Measurements from ENCODE around the gene RB1.

Gene RB1

DNA sequence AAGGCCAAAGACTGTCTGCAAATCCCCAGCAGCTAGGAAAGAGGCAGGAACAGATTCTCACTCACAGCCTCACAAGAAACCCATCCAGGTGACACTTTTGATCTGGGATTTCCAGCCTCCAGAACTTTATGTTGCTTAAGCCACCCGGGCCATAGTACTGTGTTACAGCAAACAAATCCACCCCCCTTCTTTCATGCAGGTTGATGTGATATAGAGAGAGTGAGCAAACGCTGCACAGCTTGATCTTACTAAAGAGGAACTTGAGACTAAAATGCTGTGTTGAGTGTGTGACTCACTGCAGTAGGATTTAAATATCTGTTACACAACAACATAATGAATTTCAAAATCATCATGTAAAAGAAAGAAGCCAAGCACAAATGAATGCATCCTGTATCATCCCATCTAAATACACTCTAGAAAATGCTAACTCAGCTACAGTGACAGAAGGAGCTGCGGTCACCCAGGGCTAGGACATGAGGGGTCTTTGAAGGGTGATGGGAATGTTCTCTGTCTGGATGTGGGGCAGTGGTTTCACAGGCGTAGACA, 197.2 kb downstream of the RB1 start:
- TF ChIP-seq, protein P1, sequence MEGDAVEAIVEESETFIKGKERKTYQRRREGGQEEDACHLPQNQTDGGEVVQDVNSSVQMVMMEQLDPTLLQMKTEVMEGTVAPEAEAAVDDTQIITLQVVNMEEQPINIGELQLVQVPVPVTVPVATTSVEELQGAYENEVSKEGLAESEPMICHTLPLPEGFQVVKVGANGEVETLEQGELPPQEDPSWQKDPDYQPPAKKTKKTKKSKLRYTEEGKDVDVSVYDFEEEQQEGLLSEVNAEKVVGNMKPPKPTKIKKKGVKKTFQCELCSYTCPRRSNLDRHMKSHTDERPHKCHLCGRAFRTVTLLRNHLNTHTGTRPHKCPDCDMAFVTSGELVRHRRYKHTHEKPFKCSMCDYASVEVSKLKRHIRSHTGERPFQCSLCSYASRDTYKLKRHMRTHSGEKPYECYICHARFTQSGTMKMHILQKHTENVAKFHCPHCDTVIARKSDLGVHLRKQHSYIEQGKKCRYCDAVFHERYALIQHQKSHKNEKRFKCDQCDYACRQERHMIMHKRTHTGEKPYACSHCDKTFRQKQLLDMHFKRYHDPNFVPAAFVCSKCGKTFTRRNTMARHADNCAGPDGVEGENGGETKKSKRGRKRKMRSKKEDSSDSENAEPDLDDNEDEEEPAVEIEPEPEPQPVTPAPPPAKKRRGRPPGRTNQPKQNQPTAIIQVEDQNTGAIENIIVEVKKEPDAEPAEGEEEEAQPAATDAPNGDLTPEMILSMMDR (IDR thresholded peaks at IDR 0.05; ENCODE audit: low read depth, low read length): no peak
- H3K9me3 ChIP-seq: no peaks in the 10 kb centered on the region
- no peak overlapping the region for H3K4me3 ChIP-seq (ENCODE audit: low read depth, low read length)
- no peak for DNase-seq
- no peaks in the 10 kb centered on the region for H3K36me3 ChIP-seq
- H3K4me1 ChIP-seq: no peaks in the 10 kb centered on the region
- no peaks in the 10 kb centered on the region for H3K27me3 ChIP-seq

DNA sequence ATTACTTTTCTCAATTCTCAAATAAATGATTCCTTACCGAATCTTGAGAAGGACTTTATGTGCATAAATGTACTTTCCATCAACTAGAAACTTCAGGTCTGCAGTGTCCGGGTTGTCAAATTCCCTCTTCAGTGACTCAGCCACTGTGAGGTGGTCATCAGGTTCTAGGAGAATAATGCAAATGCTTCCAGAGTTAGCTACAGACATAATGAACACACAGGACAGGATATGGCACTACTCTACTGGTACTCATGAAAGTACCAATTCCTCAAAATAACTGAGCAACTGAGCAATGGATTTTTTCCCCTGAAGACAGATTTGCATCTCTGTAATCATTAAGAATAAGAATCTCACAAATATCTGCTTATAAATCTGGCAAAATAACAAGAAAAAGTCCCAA, 198.2 kb downstream of the RB1 start:
- no peaks in the 10 kb centered on the region for H3K27me3 ChIP-seq
- H3K9me3 ChIP-seq: no peaks in the 10 kb centered on the region
- no peaks in the 10 kb centered on the region for H3K36me3 ChIP-seq
- H3K4me3 ChIP-seq (ENCODE audit: low read depth, low read length): no peak overlapping the region
- TF ChIP-seq, protein P1 (IDR thresholded peaks at IDR 0.05; ENCODE audit: low read depth, low read length): no peak
- no peak for DNase-seq
- H3K4me1 ChIP-seq: no peaks in the 10 kb centered on the region; the same call in 1 of the 2 replicates

DNA sequence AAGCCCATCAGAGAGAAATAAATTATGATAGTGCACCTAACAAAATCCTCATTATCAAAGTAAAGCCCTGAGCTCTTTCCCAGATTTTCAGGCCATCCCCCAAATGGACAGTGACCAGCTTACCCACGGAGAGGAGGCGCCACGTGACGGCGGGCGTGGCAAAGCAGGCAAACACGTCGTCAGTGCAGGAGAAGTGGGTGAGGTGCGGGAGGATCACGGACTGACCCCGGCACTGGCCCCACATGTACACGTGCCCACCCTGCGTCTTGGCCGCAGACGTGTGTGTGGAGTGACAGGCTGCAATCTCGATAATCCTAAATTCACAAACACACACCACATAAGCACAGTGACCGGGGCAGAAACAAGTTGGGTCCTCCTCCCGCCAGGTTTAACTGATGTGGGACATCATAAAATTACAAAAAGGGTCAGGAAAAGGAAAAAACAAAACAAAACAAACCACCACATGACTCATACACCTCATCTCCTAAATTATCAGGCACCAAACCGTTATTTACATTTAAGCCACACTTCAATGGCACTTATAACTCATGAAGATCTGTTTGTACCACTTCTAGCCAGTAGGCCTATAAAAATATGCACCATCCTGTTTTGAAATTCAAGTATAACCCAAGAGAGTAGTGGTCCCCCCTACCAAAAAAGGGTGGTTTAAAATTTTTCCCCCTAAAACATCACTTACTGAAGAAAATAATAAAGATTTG, 199.2 kb downstream of the RB1 start:
- no peak for DNase-seq
- TF ChIP-seq, protein P1 (IDR thresholded peaks at IDR 0.05; ENCODE audit: low read depth, low read length): no peak
- H3K4me3 ChIP-seq (ENCODE audit: low read depth, low read length): no peak overlapping the region
- H3K27me3 ChIP-seq: no peaks in the 10 kb centered on the region
- no peaks in the 10 kb centered on the region for H3K9me3 ChIP-seq
- no peaks in the 10 kb centered on the region; the same call in 1 of the 2 replicates for H3K4me1 ChIP-seq
- no peaks in the 10 kb centered on the region for H3K36me3 ChIP-seq

DNA sequence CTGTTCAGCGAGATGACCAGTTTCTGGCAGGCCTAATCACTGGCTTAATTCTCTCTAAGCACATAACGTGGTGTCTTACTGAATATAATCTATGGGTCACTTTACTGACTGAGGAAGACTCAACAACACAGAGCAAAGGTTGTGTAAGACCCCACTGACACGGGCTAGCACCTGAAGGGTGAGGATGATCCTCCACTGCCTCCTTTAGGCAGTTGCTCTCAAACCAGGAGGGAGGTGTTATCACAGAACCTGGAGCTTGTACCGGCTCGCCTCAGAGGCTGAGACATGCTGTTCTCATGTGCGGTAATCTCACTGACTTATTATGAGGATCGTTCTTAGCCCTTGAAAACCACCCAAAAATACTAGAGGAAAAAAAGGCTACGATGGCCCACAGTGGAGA, 201.1 kb downstream of the RB1 start:
- TF ChIP-seq, protein P1 (IDR thresholded peaks at IDR 0.05; ENCODE audit: low read depth, low read length): no peak
- no peaks in the 10 kb centered on the region for H3K36me3 ChIP-seq
- DNase-seq: no peak
- H3K27me3 ChIP-seq: no peaks in the 10 kb centered on the region
- no peak overlapping the region for H3K4me3 ChIP-seq (ENCODE audit: low read depth, low read length)
- H3K4me1 ChIP-seq: no peaks in the 10 kb centered on the region; the same call in 1 of the 2 replicates
- no peaks in the 10 kb centered on the region for H3K9me3 ChIP-seq

DNA sequence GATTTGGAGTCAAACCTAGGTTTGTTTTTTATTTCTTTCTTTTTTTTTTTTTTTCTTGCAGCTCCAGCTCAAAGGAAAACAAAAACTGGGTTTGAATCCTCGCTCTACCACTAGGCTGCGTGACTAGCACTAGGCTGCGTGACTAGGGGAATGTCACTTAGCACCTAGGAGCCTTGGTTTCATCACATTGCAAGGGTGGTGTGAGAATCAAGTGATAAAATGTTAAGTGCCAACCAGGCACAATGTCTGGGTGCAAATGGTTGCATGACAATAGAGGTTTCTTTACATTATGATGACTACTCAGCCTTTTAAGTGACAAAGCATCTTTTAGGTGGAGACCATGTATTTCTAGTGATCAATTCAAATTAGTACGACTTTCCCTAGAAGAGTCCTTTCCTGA, 201.5 kb downstream of the RB1 start:
- DNase-seq: no peak
- Histone ChIP-seq H3K27me3 (no peaks in the 10 kb centered on the region), H3K4me1 (no peaks in the 10 kb centered on the region; the same call in 1 of the 2 replicates), H3K36me3 (no peaks in the 10 kb centered on the region), H3K4me3 (ENCODE audit: low read depth, low read length) (no peak overlapping the region), H3K9me3 (no peaks in the 10 kb centered on the region)
- TF ChIP-seq, protein P1 (IDR thresholded peaks at IDR 0.05; ENCODE audit: low read depth, low read length): no peak

DNA sequence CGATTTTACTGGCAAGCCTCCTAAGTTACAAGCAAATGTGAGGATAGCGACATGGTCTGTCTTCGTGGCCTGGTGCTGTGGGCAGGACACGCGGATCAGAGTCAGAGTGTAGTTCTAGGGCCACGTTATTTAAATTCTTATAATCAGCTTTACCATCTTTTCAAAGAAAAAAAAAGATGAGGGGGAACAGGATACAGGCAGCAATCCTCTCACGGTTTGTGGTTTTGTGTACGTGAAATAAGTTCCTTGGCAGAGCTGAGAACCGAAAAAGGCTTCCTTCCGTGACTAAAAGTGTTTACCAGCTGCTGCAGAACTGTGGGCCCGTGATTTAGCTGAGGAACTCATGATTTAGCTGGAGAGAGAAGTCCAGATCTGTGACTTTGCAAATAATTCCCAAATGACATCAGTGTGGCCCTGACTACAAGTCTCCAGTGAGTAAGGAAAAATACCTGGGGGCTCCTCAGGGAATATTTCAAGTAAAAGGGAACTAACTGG, 202.1 kb downstream of the RB1 start:
- DNase-seq: no peak
- no peak overlapping the region for H3K4me3 ChIP-seq (ENCODE audit: low read depth, low read length)
- H3K4me1 ChIP-seq: no peaks in the 10 kb centered on the region; the same call in 1 of the 2 replicates

More for the DNA sequence above, 202.1 kb downstream of the RB1 start:
- Histone ChIP-seq H3K36me3 (no peaks in the 10 kb centered on the region), H3K27me3 (no peaks in the 10 kb centered on the region), H3K9me3 (no peaks in the 10 kb centered on the region)
- TF ChIP-seq, protein P1 (IDR thresholded peaks at IDR 0.05; ENCODE audit: low read depth, low read length): no peak
